Transverse colon (tissue), 4 donors: ENCODE measurements around the gene ATP8A1. TPM values are rescaled to one million over a fixed set of nuclear protein-coding genes. Genes with fewer than 3 reads are reported as not detected.
"Not testable (repeated sequence)": the region's sequence is repeated elsewhere in the genome, so short reads cannot be mapped to it uniquely, and the experiment has no call there.

Experiments used
- DNase-seq: peaks from one replicate; pipeline ENCODE4 v3.0.0-alpha.2; 2019
- H3K27ac ChIP-seq, 4 donors: fragments of 200-600 bp; sonication (generic); 2 replicates each; pipeline ENCODE4 v1.5.1; 2016 to 2018; ENCODE audit warnings: inconsistent platforms in 4 of 4
- H3K27me3 ChIP-seq: fragments of 200-600 bp; sonication (generic); 2 replicates; pipeline ENCODE4 v1.5.1; 2017; ENCODE audit warnings: inconsistent platforms
- H3K36me3 ChIP-seq, 4 donors: fragments of 200-600 bp; sonication (generic); 2 replicates each; pipeline ENCODE4 v1.5.1; 2017 to 2019; ENCODE audit warnings: inconsistent platforms in 4 of 4
- H3K4me1 ChIP-seq, 4 donors: fragments of 200-600 bp; sonication (generic); 2 replicates each; pipeline ENCODE4 v1.5.1; 2017 to 2020; ENCODE audit warnings: inconsistent platforms in 4 of 4
- H3K4me3 ChIP-seq, 4 donors: fragments of 200-600 bp; sonication (generic); 1 replicate in 1 of 4; 2 replicates in 3 of 4; pipeline versions ENCODE4 v1.5.1 to v1.6.1; 2017 to 2019; ENCODE audit warnings: inconsistent platforms in 4 of 4
- H3K9me3 ChIP-seq, 2 donors: fragments of 200-600 bp; sonication (generic); 2 replicates each; pipeline ENCODE4 v1.5.1; 2017 to 2019; ENCODE audit warnings: inconsistent platforms in 2 of 2
- EP300 ChIP-seq: sonication (generic); formaldehyde crosslinking; IDR thresholded peaks from one replicate; pipeline ENCODE4 v1.6.1; 2017; ENCODE audit warnings: antibody characterized with exemption, low read depth
- POLR2A ChIP-seq: fragments of 450-650 bp; IDR thresholded peaks from one replicate; pipeline ENCODE4 v1.6.1; 2016; ENCODE audit warnings: antibody characterized with exemption, mild to moderate bottlenecking, moderate library complexity
- POLR2AphosphoS5 ChIP-seq, 3 donors: sonication (generic); formaldehyde crosslinking; IDR thresholded peaks; one replicate each; pipeline ENCODE4 v1.6.1; 2016; ENCODE audit warnings: antibody characterized with exemption in 3 of 3
- WGBS, 2 donors: methylation state at CpG; one replicate each; pipeline ENCODE4 v1.1.5; 2018; ENCODE audit warnings: low coverage in 1 of 2; 5-methylcytosine and 5-hydroxymethylcytosine counted together
- in situ Hi-C, 4 donors: fragments of 200-750 bp; cut with MboI; loops; one replicate each; pipeline versions ENCODE4 v1.15.0 to v1.15.1; 2017; ENCODE audit warnings: low sequenced_read_pairs in 3 of 4, low pct_ligation_motif_present in 1 of 4, low pct_unique_long_range_greater_than_20kb in 1 of 4
- intact Hi-C: fragments of 100-400 bp; cut with DNase I; formaldehyde crosslinking; loops from one replicate; pipeline ENCODE4 v1.15.1; 2023; ENCODE audit warnings: low total_unique reads
- total RNA-seq, 4 donors: library from RNA; depleted of rRNA; stranded (reverse); fragments of >200 nt; gene quantifications; one replicate each; pipeline ENCODE4 v1.1.0, GENCODE V29; 2016
- TF ChIP-seq, protein P1 (sequence below), 5 experiments: fragments of 200-600 bp in 3 of 5; fragments of 450-650 bp in 2 of 5; sonication (generic) in 3 of 5; IDR thresholded peaks; 1 replicate in 2 of 5; 2 replicates in 3 of 5; pipeline ENCODE4 v1.5.1; 2016 to 2017; ENCODE audit warnings: antibody characterized with exemption in 5 of 5, inconsistent platforms in 3 of 5, mild to moderate bottlenecking in 2 of 5, moderate library complexity in 1 of 5

Gene ATP8A1
- 100 to 1,000 TPM in 3 of 4 donors, 10 to 100 TPM in 1; 72.2 to 255 (median 166) TPM for total RNA-seq

GRCh38 chr4:42656944-42657792, at the start of gene ATP8A1:
Gene ATP8A1, minus strand, starts transcription at chr4:42657105. Its CDS starts 232 bp downstream, at chr4:42656873.
- peaks cover 16 to 38% (median 23%) of the 10 kb centered on the region in 4 donors for H3K4me1 ChIP-seq
- intact Hi-C loops = no loop called here
- H3K27me3 ChIP-seq = no peaks in the 10 kb centered on the region
- 0% methylated on average over 43 of the region's 74 CpGs; no CpG with 5 or more reads in 1 of the 2 donors for WGBS, 2 donors
- TF ChIP-seq EP300 = no peak
- TF ChIP-seq, protein P1, sequence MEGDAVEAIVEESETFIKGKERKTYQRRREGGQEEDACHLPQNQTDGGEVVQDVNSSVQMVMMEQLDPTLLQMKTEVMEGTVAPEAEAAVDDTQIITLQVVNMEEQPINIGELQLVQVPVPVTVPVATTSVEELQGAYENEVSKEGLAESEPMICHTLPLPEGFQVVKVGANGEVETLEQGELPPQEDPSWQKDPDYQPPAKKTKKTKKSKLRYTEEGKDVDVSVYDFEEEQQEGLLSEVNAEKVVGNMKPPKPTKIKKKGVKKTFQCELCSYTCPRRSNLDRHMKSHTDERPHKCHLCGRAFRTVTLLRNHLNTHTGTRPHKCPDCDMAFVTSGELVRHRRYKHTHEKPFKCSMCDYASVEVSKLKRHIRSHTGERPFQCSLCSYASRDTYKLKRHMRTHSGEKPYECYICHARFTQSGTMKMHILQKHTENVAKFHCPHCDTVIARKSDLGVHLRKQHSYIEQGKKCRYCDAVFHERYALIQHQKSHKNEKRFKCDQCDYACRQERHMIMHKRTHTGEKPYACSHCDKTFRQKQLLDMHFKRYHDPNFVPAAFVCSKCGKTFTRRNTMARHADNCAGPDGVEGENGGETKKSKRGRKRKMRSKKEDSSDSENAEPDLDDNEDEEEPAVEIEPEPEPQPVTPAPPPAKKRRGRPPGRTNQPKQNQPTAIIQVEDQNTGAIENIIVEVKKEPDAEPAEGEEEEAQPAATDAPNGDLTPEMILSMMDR (IDR thresholded peaks at IDR 0.05) = peak in 2 of 5 experiments; percentile 20 to 32
- peak; percentile 79 to 86 (median 83) for TF ChIP-seq POLR2AphosphoS5 (IDR thresholded peaks at IDR 0.05)
- peak; percentile 77 for TF ChIP-seq POLR2A
- H3K9me3 ChIP-seq = no peaks in the 10 kb centered on the region
- H3K36me3 ChIP-seq = no peaks in the 10 kb centered on the region
- in situ Hi-C loops = no loop called here
- peak within 1 kb of the TSS; percentile 85 to 94 (median 92) for H3K27ac ChIP-seq
- H3K4me3 ChIP-seq = peak within 1 kb of the TSS; percentile 65 to 88 (median 82)
- peak; percentile 96 for DNase-seq

GRCh38 chr4:42706086-42706485, 49.2 kb upstream of the ATP8A1 start:
- no peak for DNase-seq
- Histone ChIP-seq H3K27ac (no peak overlapping the region), H3K4me3 (no peak overlapping the region), H3K36me3 (no peaks in the 10 kb centered on the region), H3K27me3 (no peaks in the 10 kb centered on the region), H3K4me1 (no peaks in the 10 kb centered on the region), H3K9me3 (no peaks in the 10 kb centered on the region)
- intact Hi-C loops = no loop called here
- 58 to 69% methylated on average over 4 of the region's 4 CpGs for WGBS, 2 donors
- TF ChIP-seq POLR2A (no peak), POLR2AphosphoS5 (IDR thresholded peaks at IDR 0.05) (no peak), EP300 (no peak)
- TF ChIP-seq, protein P1 (IDR thresholded peaks at IDR 0.05) = no peak
- in situ Hi-C loops = no loop called here

- TF ChIP-seq, protein P1 (IDR thresholded peaks at IDR 0.05) = no peak
- TF ChIP-seq POLR2A = no peak
- TF ChIP-seq EP300 = no peak
- TF ChIP-seq POLR2AphosphoS5 (IDR thresholded peaks at IDR 0.05) = no peak
These were observed 46.9 kb upstream of the ATP8A1 start for GRCh38 chr4:42703813-42704212.

DNA sequence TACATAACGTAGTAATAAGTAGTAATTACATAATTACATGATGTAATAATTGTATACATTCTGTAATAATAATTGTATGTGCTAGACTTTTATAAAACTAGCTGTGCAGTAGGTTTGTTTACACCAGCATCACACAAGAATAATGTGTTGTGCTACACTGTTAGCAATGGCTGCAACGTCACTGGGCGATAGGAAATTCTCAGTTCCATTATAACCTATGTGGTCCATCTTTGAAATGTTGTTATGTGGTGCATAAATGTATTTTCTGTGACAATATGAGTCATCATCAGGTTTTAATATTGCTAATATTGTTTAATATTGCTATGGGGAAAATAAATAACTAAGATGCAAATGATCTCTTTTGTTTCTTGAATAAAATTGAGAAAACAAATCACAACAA, 46.0 kb upstream of the ATP8A1 start:
- Histone ChIP-seq H3K36me3 (no peaks in the 10 kb centered on the region), H3K27me3 (no peaks in the 10 kb centered on the region), H3K4me3 (no peak overlapping the region), H3K27ac (no peak overlapping the region), H3K9me3 (no peaks in the 10 kb centered on the region), H3K4me1 (no peaks in the 10 kb centered on the region)
- intact Hi-C loops (loop anchor here (5.0 kb wide), 1 partner anchor 1729 kb away; no protein-coding TSS in a partner anchor), in situ Hi-C loops (no loop called here)
- DNase-seq = no peak
- TF ChIP-seq EP300 = no peak
- TF ChIP-seq, protein P1 (IDR thresholded peaks at IDR 0.05) = no peak
- TF ChIP-seq POLR2AphosphoS5 (IDR thresholded peaks at IDR 0.05) = no peak
- TF ChIP-seq POLR2A = no peak
- WGBS, 2 donors = 67 to 86% methylated on average over 3 of the region's 3 CpGs

More at GRCh38 chr4:42703813-42704212, 46.9 kb upstream of the ATP8A1 start:
- WGBS, 2 donors = 59 to 66% methylated on average over 4 to 5 of the region's 5 CpGs
- H3K36me3 ChIP-seq = no peaks in the 10 kb centered on the region
- H3K4me1 ChIP-seq = no peaks in the 10 kb centered on the region
- no peak for DNase-seq
- H3K4me3 ChIP-seq = no peak overlapping the region
- H3K27ac ChIP-seq = no peak overlapping the region
- in situ Hi-C loops (no loop called here), intact Hi-C loops (loop anchor here (5.0 kb wide), 1 partner anchor 1728 kb away; no protein-coding TSS in a partner anchor)
- H3K27me3 ChIP-seq = no peaks in the 10 kb centered on the region
- no peaks in the 10 kb centered on the region for H3K9me3 ChIP-seq

- H3K27me3 ChIP-seq, H3K36me3 ChIP-seq, H3K9me3 ChIP-seq, in situ Hi-C loops, H3K4me3 ChIP-seq, H3K4me1 ChIP-seq, H3K27ac ChIP-seq, DNase-seq: not testable (repeated sequence)
- 76 to 83% methylated on average over 2 to 7 of the region's 7 CpGs for WGBS, 2 donors
- intact Hi-C loops = loop anchor here (5.0 kb wide), 1 partner anchor 1731 kb away; no protein-coding TSS in a partner anchor
These were observed 44.9 kb upstream of the ATP8A1 start for GRCh38 chr4:42701780-42702179.
